HG03575 (cell line): ENCODE data around the gene DOCK11.
"Not testable (repeated sequence)": the region's sequence is repeated elsewhere in the genome, so short reads cannot be mapped to it uniquely, and the experiment has no call there.

ENCODE experiments used
- ATAC-seq: cut with Tn5 transposase; IDR thresholded peaks from one replicate; pipeline ENCODE4 v1.9.1; 2021; ENCODE audit not compliant: unreplicated experiment, insufficient number of reproducible peaks, low FRiP score; ENCODE audit errors: extremely low read depth

Gene DOCK11

GRCh38 chrX:118717678-118718391 lies 222.2 kb downstream of the DOCK11 start:
- no peak for ATAC-seq

DNA sequence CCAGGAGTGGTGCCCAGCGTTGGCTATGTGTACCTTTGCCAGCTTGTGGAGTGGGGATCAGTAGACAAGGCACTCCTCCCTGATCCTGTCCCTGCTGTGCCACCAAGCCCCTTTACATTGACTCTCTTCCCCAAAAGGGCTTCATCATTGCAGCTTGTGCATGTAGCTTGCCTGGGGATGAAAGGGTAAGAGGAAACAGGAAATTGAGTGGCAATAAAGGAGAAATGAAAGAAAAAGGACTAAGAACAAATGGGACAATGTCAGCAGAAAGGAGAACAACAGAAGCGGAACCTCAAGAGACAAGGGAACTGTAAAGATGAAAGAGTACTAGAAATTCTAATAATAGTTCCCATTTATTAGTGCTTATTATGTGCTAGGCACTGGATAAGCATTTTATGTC lies 223.1 kb downstream of the DOCK11 start:
- no peak for ATAC-seq

- no peak for ATAC-seq
Observed at GRCh38 chrX:118720058-118720707, 224.6 kb downstream of the DOCK11 start.

DNA sequence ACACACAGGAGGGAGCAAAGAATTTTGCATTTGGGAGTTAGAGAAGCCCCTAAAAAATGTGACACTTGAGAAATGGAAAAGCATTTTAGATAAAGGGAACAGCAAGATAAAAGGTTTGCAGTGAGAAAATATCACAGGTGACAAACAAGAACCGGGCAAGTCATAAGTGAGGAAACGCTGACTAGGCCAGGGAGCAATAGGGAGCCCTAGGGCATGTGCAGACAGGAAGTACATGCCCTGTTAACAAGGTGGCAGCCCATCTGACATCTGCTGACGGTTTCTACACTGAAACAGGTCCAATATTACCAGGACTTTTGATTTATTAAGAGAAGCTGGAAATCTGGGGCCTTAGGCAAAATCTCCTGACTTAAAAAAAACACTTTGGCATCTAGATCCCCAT lies 227.8 kb downstream of the DOCK11 start:
- no peak for ATAC-seq

- ATAC-seq: no peak
Observed at GRCh38 chrX:118724365-118724764, 228.8 kb downstream of the DOCK11 start.

DNA sequence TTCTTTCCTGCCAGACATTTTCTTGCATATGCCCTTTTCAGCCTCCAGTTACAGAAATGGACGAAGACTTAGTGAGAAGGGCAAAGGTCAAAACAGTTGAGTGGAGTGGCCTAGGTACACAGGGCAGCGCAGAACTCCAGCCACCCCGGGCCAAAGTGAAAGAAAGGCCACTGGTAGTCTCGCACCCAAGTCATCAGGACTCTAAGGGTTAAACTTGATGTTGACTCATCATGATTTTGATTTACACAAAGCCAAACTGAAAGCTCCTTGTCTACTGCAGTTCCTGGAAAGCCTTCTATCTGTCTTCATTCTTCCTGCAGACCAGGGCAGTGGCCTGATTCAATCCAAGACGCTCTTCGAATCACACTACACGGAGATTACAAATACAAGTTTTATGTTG lies 229.2 kb downstream of the DOCK11 start:
- ATAC-seq: no peak

DNA sequence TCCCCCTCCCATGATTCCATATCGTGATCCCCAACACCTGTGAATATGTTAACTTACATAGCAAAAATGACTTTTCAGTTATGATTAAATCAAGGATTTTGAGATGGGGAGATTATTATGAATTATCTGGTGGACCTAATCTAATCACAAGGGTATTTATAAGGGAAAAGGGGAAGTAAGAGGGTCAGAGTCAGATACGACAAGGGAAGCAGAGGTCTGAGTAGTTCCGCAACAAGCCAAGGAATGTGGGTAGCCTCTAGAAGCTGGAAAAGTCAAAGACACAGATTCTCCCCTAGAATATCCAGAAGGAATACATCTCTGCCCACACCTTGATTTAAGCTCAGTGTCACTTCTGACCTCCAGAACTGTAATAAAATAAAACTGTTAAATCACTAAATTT lies 230.8 kb downstream of the DOCK11 start:
- no peak for ATAC-seq

DNA sequence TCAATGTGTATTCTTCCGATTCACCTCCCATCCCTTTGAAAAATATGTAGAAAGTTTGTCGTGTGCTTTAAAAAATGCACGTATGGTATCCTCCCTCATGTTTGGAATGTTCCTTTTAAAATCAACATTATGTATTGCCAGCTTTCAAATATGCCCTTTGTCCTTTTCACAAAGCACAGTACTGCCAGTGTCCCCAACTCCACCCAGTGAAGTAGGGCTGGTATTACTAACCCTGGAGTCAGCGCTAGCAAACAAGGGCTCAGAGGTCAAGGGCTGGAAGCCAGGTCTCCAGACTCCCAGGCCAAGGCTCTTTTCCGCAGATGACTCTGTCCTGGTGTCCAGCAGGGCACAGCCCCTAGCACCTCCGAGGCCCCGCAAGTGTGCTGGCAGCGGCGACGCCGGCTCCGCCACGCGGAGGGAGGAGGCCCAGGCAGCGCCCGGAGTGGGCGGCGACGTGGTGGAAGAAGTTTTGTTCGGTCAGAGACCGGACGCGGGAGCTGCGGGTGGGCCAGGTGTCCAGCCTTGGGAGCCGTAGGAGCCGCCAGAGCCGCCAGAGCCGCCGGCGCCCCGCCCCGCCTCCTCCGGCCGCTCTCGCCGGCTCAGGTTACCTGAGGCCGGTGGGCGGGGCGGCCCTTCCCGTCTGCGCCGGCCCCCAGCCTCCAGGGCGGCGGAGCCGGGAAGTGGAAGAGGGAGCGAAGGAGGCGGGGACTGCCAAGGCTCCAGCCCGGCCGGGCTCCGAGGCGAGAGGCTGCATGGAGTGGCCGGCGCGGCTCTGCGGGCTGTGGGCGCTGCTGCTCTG lies 231.5 kb downstream of the DOCK11 start, which contains the start of gene IL13RA1:
Gene IL13RA1, plus strand, starts transcription at position 720 of the 799 bp plus-strand sequence. Its CDS starts 33 bp downstream, at position 753.
- ATAC-seq: no peak

GRCh38 chrX:118727686-118728339 lies 232.2 kb downstream of the DOCK11 start:
- ATAC-seq: no peak

DNA sequence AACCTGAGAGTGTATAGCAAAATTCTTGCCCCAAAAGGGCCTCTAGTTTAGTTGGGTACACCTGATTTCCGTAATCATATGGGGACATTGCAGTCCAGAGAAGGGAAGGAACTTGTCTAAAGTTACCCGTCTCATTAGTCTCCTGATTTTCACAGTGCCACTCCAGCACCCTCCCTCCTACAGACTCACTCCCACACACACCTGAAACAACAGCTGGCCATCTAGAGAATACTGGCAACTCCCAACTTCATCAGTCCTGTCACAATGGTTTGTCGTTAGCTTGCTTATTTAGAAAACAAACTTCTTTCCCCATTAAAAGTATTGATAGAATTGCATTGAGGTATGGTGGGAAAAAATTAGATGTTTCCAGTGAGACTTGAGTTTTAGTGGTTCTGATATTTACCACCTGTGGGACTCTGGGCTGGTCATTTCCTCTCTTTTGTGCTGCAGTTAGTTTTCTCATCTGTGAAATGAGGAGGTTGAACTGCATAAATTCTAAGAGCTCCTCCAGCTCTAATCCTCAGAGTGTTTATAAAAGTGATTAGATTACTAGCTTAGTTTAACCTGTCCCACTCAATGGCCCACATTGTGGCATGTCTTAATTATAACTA lies 233.5 kb downstream of the DOCK11 start:
- no peak for ATAC-seq

- no peak for ATAC-seq
Observed at GRCh38 chrX:118730500-118731247, 235.1 kb downstream of the DOCK11 start.

DNA sequence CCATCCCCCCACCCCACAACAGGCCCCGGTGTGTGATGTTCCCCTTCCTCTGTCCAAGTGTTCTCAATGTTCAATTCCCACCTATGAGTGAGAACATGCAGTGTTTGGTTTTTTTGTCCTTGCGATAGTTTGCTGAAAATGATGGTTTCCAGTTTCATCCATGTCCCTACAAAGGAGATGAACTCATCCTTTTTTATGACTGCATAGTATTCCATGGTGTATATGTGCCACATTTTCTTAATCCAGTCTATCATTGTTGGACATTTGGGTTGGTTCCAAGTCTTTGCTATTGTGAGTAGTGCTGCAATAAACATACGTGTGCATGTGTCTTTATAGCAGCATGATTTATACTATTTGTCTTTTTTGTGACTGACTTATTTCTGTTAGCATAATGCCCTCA lies 236.9 kb downstream of the DOCK11 start:
- ATAC-seq: not testable (repeated sequence)

DNA sequence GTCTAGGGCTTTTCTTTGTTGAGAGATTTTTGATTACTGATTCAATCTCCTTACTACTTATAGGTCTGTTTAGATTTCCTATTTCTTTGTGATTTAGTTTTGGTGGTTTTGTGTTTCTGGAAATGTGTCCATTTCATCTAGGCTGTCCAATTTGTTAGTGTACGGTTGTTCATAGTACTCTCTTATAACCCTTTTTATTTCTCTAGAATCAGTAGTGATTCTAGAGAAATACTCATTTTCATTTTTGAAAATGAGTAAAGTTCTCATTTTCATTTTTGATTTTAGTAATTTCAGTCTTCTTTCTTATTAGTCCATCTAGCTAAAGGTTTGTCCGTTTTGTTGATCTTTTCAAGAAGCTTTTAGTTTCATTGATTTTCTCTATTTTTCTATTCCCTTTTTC lies 239.3 kb downstream of the DOCK11 start:
- ATAC-seq: no peak
